ENCODE results near the gene HIP1R. TPM values are rescaled to one million over a fixed set of nuclear protein-coding genes. Genes with fewer than 3 reads are reported as not detected.
A peak's percentile ranks its signal among the peaks of the same experiment; 100 is the strongest.

HIP1R gene
- total and polyA plus RNA-seq, 10 of the 15 experiments (the other 5 are each of a cell fraction or from before 2014, with no cell fraction given): 0.18 to 27.7 (median 11.7) TPM

- TF ChIP-seq ETV6 (conservative IDR thresholded peaks at IDR 0.05 in 1 of 2, IDR thresholded peaks at IDR 0.05 in 1 of 2; ENCODE audit: borderline replicate concordance in 1 of 2, low read depth in 1 of 2): peak in 1 of 2 experiments; percentile 69; a peak in 2 of 4 replicates
- TF ChIP-seq RELA (IDR thresholded peaks at IDR 0.05; ENCODE audit: borderline replicate concordance, partially characterized antibody): no peak
- no peak for TF ChIP-seq SMARCA5 (IDR thresholded peaks at IDR 0.05)
- no peak for TF ChIP-seq IRF5 (IDR thresholded peaks at IDR 0.05; ENCODE audit: borderline replicate concordance)
- TF ChIP-seq CHD4 (IDR thresholded peaks at IDR 0.05): no peak
- TF ChIP-seq CBFB (IDR thresholded peaks at IDR 0.05; ENCODE audit: low read depth): no peak
- peak; percentile 20; the same call in 1 of the 2 replicates for TF ChIP-seq DPF2 (IDR thresholded peaks at IDR 0.05)
- peak; percentile 81 for TF ChIP-seq EED (IDR thresholded peaks at IDR 0.05; ENCODE audit: low read depth)
- no peak for TF ChIP-seq SREBF1 (IDR thresholded peaks at IDR 0.05; ENCODE audit: low read length)
- TF ChIP-seq IRF4 (IDR thresholded peaks at IDR 0.05; ENCODE audit: low read depth, low read length): peak; percentile 62; the same call in 1 of the 2 replicates
- peak; percentile 57 for TF ChIP-seq RELB (IDR thresholded peaks at IDR 0.05; ENCODE audit: low read depth)
- TF ChIP-seq ATF2 (IDR thresholded peaks at IDR 0.05; ENCODE audit: low read length): no peak; the same call in 1 of the 2 replicates
- TF ChIP-seq RCOR1 (conservative IDR thresholded peaks at IDR 0.05; ENCODE audit: low read depth, low read length): no peak
- TF ChIP-seq ZNF687 (IDR thresholded peaks at IDR 0.05): no peak
- TF ChIP-seq TCF12 (IDR thresholded peaks at IDR 0.05; ENCODE audit: low read depth, low read length): no peak
- TF ChIP-seq BCLAF1 (IDR thresholded peaks at IDR 0.05): no peak
- TF ChIP-seq EGR1 (IDR thresholded peaks at IDR 0.05; ENCODE audit: borderline replicate concordance in 1 of 2, low read depth in 2 of 2, low read length in 2 of 2): peak in 1 of 2 experiments; percentile 23; a peak in 1 of 3 replicates
These were observed 36.9 kb downstream of the HIP1R start (continued) for GRCh38 chr12:122871851-122872780.

All from GM12878 (cell line).